ENCODE data around the gene RYR2. TPM values are rescaled to one million over a fixed set of nuclear protein-coding genes. Genes with fewer than 3 reads are reported as not detected.
"Not testable (repeated sequence)": the region's sequence is repeated elsewhere in the genome, so short reads cannot be mapped to it uniquely, and the experiment has no call there.

RYR2 gene
- polyA plus RNA-seq, 1 of the 3 experiments (the other 2 are of a cell fraction), result under 0.01 TPM

DNA sequence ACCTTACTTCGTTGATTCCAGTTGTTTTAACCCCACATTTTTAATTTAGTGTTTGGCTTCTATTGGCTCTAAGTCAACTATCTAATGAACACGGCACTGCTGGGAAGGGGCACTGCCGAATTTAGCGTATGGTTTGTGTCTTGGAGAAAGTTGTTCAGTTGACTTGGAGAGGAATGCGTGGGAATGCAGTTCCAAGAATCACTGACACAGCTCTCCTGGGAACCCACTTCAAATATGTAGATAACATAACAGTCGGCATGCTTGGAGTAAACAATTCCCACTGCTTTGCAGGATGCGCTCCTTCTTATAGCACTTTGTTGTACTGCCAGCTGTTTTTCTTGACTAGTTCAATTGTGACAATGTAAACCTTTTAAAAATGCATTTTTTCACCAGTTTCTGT, 104.3 kb downstream of the RYR2 start (continued):
- no peak for TF ChIP-seq NFIC (IDR thresholded peaks at IDR 0.05; ENCODE audit: borderline replicate concordance)
- TF ChIP-seq, protein P1, sequence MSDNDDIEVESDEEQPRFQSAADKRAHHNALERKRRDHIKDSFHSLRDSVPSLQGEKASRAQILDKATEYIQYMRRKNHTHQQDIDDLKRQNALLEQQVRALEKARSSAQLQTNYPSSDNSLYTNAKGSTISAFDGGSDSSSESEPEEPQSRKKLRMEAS (IDR thresholded peaks at IDR 0.05; ENCODE audit: low read depth), result no peak

DNA sequence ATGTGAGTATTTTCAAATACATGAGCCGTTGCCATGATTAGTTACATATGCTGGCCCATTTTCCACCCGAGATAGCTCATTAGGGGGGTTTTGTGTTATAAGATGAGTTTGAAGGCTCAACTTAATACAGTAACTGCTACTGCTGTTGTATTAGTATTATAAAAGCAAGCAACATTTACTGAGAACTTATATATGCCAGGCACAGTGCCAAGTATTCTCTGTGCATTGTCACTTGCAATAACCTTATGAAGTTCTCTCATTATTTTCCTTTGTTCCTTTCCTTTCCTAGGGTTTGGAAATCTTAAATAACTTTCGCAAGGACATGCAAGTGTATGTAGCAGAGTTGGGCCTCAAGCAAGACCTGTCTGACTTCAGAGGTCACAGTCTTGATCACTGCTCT, 107.9 kb downstream of the RYR2 start:
- ChIA-PET POLR2A (no interaction called here), CTCF (interaction anchor here (1.8 kb wide), 1 partner anchor 107 kb away, joined by 4 read pairs; the partner anchor contains the start of gene RYR2)
- WGBS (ENCODE audit: low lambda C conversion rate), result 22% methylated on average over 3 of the region's 3 CpGs
- Histone ChIP-seq H3K27me3 (ENCODE audit: insufficient read depth) (no peaks in the 10 kb centered on the region), H3K79me2 (ENCODE audit: insufficient read depth) (no peaks in the 10 kb centered on the region), H3K27ac (ENCODE audit: low read depth in 2 of 2, low read length in 1 of 2) (no peak overlapping the region), H2AFZ (ENCODE audit: low read depth) (no peak overlapping the region), H3K9me2 (no peaks in the 10 kb centered on the region), H3K9me3 (no peaks in the 10 kb centered on the region), H3K9ac (no peak overlapping the region), H3K36me3 (replicated peaks in 1 of 2; ENCODE audit: control insufficient read depth in 1 of 2, insufficient read depth in 2 of 2, low read length in 1 of 2) (no peaks in the 10 kb centered on the region), H3F3A (replicated peaks; ENCODE audit: insufficient read depth) (no peaks in the 10 kb centered on the region), H4K20me1 (ENCODE audit: insufficient read depth) (no peaks in the 10 kb centered on the region), H3K4me2 (no peak overlapping the region), H3K4me3 (ENCODE audit: low read depth in 2 of 2, low read length in 1 of 2) (no peak overlapping the region), H3K4me1 (ENCODE audit: control insufficient read depth in 1 of 2, insufficient read depth in 2 of 2, low read depth in 1 of 2, low read length in 1 of 2) (no peaks in the 10 kb centered on the region; a peak in 1 of 4 replicates)
- TF ChIP-seq RAD21 (IDR thresholded peaks at IDR 0.05; ENCODE audit: low read length) (no peak), GABPA (IDR thresholded peaks at IDR 0.05; ENCODE audit: low read depth) (no peak), NRF1 (IDR thresholded peaks at IDR 0.05; ENCODE audit: low read depth, low read length) (no peak), YY1 (IDR thresholded peaks at IDR 0.05; ENCODE audit: low read depth) (no peak), MXI1 (IDR thresholded peaks at IDR 0.05; ENCODE audit: low read depth, low read length) (no peak)
- TF ChIP-seq, protein P2, sequence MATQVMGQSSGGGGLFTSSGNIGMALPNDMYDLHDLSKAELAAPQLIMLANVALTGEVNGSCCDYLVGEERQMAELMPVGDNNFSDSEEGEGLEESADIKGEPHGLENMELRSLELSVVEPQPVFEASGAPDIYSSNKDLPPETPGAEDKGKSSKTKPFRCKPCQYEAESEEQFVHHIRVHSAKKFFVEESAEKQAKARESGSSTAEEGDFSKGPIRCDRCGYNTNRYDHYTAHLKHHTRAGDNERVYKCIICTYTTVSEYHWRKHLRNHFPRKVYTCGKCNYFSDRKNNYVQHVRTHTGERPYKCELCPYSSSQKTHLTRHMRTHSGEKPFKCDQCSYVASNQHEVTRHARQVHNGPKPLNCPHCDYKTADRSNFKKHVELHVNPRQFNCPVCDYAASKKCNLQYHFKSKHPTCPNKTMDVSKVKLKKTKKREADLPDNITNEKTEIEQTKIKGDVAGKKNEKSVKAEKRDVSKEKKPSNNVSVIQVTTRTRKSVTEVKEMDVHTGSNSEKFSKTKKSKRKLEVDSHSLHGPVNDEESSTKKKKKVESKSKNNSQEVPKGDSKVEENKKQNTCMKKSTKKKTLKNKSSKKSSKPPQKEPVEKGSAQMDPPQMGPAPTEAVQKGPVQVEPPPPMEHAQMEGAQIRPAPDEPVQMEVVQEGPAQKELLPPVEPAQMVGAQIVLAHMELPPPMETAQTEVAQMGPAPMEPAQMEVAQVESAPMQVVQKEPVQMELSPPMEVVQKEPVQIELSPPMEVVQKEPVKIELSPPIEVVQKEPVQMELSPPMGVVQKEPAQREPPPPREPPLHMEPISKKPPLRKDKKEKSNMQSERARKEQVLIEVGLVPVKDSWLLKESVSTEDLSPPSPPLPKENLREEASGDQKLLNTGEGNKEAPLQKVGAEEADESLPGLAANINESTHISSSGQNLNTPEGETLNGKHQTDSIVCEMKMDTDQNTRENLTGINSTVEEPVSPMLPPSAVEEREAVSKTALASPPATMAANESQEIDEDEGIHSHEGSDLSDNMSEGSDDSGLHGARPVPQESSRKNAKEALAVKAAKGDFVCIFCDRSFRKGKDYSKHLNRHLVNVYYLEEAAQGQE (IDR thresholded peaks at IDR 0.05; ENCODE audit: low read depth, low read length), result no peak
- TF ChIP-seq, protein P3, sequence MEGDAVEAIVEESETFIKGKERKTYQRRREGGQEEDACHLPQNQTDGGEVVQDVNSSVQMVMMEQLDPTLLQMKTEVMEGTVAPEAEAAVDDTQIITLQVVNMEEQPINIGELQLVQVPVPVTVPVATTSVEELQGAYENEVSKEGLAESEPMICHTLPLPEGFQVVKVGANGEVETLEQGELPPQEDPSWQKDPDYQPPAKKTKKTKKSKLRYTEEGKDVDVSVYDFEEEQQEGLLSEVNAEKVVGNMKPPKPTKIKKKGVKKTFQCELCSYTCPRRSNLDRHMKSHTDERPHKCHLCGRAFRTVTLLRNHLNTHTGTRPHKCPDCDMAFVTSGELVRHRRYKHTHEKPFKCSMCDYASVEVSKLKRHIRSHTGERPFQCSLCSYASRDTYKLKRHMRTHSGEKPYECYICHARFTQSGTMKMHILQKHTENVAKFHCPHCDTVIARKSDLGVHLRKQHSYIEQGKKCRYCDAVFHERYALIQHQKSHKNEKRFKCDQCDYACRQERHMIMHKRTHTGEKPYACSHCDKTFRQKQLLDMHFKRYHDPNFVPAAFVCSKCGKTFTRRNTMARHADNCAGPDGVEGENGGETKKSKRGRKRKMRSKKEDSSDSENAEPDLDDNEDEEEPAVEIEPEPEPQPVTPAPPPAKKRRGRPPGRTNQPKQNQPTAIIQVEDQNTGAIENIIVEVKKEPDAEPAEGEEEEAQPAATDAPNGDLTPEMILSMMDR (IDR thresholded peaks at IDR 0.05), result no peak
- no peak for DNase-seq

GRCh38 chr1:237151979-237152378, 110.0 kb downstream of the RYR2 start:
- DNase-seq; POLR2A ChIA-PET; H4K20me1 ChIP-seq (ENCODE audit: insufficient read depth); H2AFZ ChIP-seq (ENCODE audit: low read depth); CTCF ChIA-PET; H3K9me3 ChIP-seq; H3K4me2 ChIP-seq; H3F3A ChIP-seq (replicated peaks; ENCODE audit: insufficient read depth); H3K4me1 ChIP-seq (ENCODE audit: control insufficient read depth in 1 of 2, insufficient read depth in 2 of 2, low read depth in 1 of 2, low read length in 1 of 2); H3K9me2 ChIP-seq; H3K27ac ChIP-seq (ENCODE audit: low read depth in 2 of 2, low read length in 1 of 2); H3K9ac ChIP-seq; H3K36me3 ChIP-seq (replicated peaks in 1 of 2; ENCODE audit: control insufficient read depth in 1 of 2, insufficient read depth in 2 of 2, low read length in 1 of 2); H3K79me2 ChIP-seq (ENCODE audit: insufficient read depth); H3K4me3 ChIP-seq (ENCODE audit: low read depth in 2 of 2, low read length in 1 of 2); H3K27me3 ChIP-seq (ENCODE audit: insufficient read depth): not testable (repeated sequence)
- 47% methylated on average over 6 of the region's 6 CpGs for WGBS (ENCODE audit: low lambda C conversion rate)

Measured in SK-N-SH (cell line).